Tibial nerve (tissue), 4 donors: ENCODE measurements around the gene HAPLN2.

Experiments
- CTCF ChIP-seq, 5 experiments: fragments of 200-600 bp in 3 of 5; fragments of 450-650 bp in 2 of 5; sonication (generic) in 3 of 5; IDR thresholded peaks; one replicate each; pipeline ENCODE4 v1.5.1; 2016 to 2019; ENCODE audit warnings: antibody characterized with exemption in 5 of 5, mild to moderate bottlenecking in 3 of 5, moderate library complexity in 2 of 5
- EP300 ChIP-seq, 2 donors: sonication (generic); formaldehyde crosslinking; IDR thresholded peaks; one replicate each; pipeline ENCODE4 v1.6.1; 2017; ENCODE audit warnings: antibody characterized with exemption in 2 of 2, mild to moderate bottlenecking in 1 of 2
- POLR2A ChIP-seq, 2 donors: fragments of 450-650 bp; IDR thresholded peaks; one replicate each; pipeline ENCODE4 v1.6.1; 2017; ENCODE audit warnings: antibody characterized with exemption in 2 of 2, mild to moderate bottlenecking in 2 of 2, moderate library complexity in 2 of 2

DNA sequence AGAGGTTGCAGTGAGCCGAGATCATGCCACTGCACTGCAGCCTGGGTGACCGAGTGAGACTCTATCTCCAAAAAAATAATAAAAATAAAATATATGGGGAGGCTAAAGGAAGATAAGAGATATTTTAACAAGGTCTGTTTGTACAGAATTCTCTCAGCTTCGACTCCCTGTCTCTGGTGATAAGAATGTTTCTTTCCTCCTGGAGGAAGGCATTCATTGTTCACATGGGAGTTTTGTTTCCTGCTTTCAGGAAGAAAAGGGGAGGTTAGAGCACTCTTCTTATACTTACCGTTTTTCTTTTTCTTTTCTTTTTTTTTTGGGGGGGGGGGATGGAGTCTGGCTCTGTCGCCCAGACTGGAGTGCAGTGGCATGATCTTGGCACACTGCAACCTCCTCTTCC is 29.7 kb upstream of the HAPLN2 start:
- TF ChIP-seq EP300 (IDR thresholded peaks at IDR 0.05) (no peak), CTCF (IDR thresholded peaks at IDR 0.05) (no peak), POLR2A (IDR thresholded peaks at IDR 0.05) (no peak)
